Measurements from ENCODE around the gene RAB9A. TPM values are rescaled to one million over a fixed set of nuclear protein-coding genes. Genes with fewer than 3 reads are reported as not detected.
A peak's percentile ranks its signal among the peaks of the same experiment; 100 is the strongest.

RAB9A gene
- total and polyA plus RNA-seq, 10 of the 15 experiments (the other 5 are each of a cell fraction or from before 2014, with no cell fraction given), result 42.1 to 142 (median 49.9) TPM

DNA sequence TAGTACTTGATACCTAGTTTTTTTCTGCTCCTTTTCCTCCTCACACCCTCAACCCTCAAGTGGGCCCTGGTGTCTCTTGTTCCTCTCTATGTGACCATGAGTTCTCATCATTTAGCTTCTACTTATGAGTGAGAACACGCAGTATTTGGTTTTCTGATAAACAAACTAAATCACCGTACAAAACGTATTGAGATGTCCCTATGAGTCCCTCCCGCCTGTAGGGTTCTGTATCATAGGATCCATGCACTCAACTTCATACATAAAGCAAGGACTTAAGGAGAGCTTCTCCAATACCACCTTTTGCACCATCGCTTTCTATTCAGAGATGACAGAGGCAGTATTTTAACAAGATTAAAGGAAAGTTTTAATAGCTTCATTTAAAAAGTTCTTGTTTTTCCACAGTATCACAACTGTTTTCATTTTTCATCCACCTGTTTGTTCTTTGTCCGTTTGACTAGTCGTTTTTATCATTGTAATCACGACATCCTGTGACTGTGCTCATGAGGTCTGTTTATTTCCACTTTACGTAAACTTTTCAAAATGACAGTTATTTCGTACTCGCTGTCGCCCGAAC is 457 bp upstream of the RAB9A start:
- Histone ChIP-seq H3K9ac (ENCODE audit: control insufficient read depth, insufficient read depth, low read length) (peak overlapping the region; percentile 93), H3K79me2 (ENCODE audit: control insufficient read depth, insufficient read depth, low read length) (peaks cover 47% of the 10 kb centered on the region), H2AFZ (ENCODE audit: control insufficient read depth, low read depth, low read length) (peak overlapping the region; percentile 77), H4K20me1 (ENCODE audit: control insufficient read depth, insufficient read depth) (no peaks in the 10 kb centered on the region), H3K27me3 (replicated peaks in 1 of 2; ENCODE audit: control insufficient read depth in 2 of 2, insufficient read depth in 2 of 2, low read length in 1 of 2) (no peaks in the 10 kb centered on the region), H3K4me2 (ENCODE audit: control insufficient read depth, insufficient read depth) (peak overlapping the region; percentile 75), H3K27ac (ENCODE audit: control insufficient read depth, insufficient read depth) (peak overlapping the region; percentile 91), H3K36me3 (ENCODE audit: control insufficient read depth in 2 of 2, insufficient read depth in 2 of 2, low read length in 1 of 2) (no peaks in the 10 kb centered on the region), H3K4me1 (ENCODE audit: control insufficient read depth, insufficient read depth, low read length) (peaks cover 16% of the 10 kb centered on the region), H3K9me3 (replicated peaks; ENCODE audit: control insufficient read depth, insufficient read depth, low read length) (no peaks in the 10 kb centered on the region), H3K4me3 (peak overlapping the region; percentile 84)
- WGBS (ENCODE audit: insufficient coverage, insufficient replicate concordance, low lambda C conversion rate, missing lambda C conversion rate), result 9% methylated on average over 13 of the region's 13 CpGs
- TSS peak; percentile 95 for BruUV-seq (replicated peaks)
- ChIA-PET CTCF (interaction anchor here (1.0 to 3.2 kb wide), 12 partner anchors 9 to 63 kb away, joined by 3 to 16 read pairs (median 5); no protein-coding TSS in a partner anchor), SMC1A (ENCODE audit: uncharacterized antibody, unreplicated experiment) (interaction anchor here (0.6 to 6.4 kb wide), 18 partner anchors 9 to 340 kb away, joined by 3 to 79 read pairs (median 6); partner anchors contain the start of genes OFD1 and TRAPPC2), RAD21 (ENCODE audit: unreplicated experiment) (interaction anchor here (0.6 to 7.0 kb wide), 15 partner anchors 9 to 1464 kb away, joined by 3 to 68 read pairs (median 4); partner anchors contain the start of genes GEMIN8, OFD1 and TRAPPC2), POLR2A (interaction anchor here (0.8 to 5.1 kb wide), 12 partner anchors 9 to 166 kb away, joined by 3 to 49 read pairs (median 6); partner anchors contain the start of genes OFD1 and TRAPPC2)
- intact Hi-C loops (cut with micrococcal nuclease; ENCODE audit: unreplicated experiment) (loop anchor here (5.0 kb wide), 1 partner anchor 606 kb away; no protein-coding TSS in a partner anchor), in situ Hi-C loops (cut with MboI) (no loop called here)
- ATAC-seq (peak; percentile 0; the same call in 1 of the 3 replicates), FAIRE-seq (no peak), DNase-seq (ENCODE audit: low read depth, low spot score) (no peak)
- TF ChIP-seq YBX1 (IDR thresholded peaks at IDR 0.05), result no peak
- TF ChIP-seq, protein P1, sequence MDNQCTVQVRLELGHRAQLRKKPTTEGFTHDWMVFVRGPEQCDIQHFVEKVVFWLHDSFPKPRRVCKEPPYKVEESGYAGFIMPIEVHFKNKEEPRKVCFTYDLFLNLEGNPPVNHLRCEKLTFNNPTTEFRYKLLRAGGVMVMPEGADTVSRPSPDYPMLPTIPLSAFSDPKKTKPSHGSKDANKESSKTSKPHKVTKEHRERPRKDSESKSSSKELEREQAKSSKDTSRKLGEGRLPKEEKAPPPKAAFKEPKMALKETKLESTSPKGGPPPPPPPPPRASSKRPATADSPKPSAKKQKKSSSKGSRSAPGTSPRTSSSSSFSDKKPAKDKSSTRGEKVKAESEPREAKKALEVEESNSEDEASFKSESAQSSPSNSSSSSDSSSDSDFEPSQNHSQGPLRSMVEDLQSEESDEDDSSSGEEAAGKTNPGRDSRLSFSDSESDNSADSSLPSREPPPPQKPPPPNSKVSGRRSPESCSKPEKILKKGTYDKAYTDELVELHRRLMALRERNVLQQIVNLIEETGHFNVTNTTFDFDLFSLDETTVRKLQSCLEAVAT (IDR thresholded peaks at IDR 0.05), result 0 out of 2 replicates have a peak, but pooled peaks have one; percentile 38
- TF ChIP-seq, protein P2, sequence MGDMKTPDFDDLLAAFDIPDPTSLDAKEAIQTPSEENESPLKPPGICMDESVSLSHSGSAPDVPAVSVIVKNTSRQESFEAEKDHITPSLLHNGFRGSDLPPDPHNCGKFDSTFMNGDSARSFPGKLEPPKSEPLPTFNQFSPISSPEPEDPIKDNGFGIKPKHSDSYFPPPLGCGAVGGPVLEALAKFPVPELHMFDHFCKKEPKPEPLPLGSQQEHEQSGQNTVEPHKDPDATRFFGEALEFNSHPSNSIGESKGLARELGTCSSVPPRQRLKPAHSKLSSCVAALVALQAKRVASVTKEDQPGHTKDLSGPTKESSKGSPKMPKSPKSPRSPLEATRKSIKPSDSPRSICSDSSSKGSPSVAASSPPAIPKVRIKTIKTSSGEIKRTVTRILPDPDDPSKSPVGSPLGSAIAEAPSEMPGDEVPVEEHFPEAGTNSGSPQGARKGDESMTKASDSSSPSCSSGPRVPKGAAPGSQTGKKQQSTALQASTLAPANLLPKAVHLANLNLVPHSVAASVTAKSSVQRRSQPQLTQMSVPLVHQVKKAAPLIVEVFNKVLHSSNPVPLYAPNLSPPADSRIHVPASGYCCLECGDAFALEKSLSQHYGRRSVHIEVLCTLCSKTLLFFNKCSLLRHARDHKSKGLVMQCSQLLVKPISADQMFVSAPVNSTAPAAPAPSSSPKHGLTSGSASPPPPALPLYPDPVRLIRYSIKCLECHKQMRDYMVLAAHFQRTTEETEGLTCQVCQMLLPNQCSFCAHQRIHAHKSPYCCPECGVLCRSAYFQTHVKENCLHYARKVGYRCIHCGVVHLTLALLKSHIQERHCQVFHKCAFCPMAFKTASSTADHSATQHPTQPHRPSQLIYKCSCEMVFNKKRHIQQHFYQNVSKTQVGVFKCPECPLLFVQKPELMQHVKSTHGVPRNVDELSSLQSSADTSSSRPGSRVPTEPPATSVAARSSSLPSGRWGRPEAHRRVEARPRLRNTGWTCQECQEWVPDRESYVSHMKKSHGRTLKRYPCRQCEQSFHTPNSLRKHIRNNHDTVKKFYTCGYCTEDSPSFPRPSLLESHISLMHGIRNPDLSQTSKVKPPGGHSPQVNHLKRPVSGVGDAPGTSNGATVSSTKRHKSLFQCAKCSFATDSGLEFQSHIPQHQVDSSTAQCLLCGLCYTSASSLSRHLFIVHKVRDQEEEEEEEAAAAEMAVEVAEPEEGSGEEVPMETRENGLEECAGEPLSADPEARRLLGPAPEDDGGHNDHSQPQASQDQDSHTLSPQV (IDR thresholded peaks at IDR 0.05), result no peak
- TF ChIP-seq POLR2AphosphoS5 (IDR thresholded peaks at IDR 0.05; ENCODE audit: low read length), result peak; percentile 3; the same call in 1 of the 2 replicates
